HG02610 (cell line): ENCODE data around the gene EGLN3.

Source experiments
- ATAC-seq: cut with Tn5 transposase; IDR thresholded peaks from one replicate; pipeline ENCODE4 v1.9.1; 2021; ENCODE audit warnings: mild to moderate bottlenecking, moderate library complexity; ENCODE audit not compliant: unreplicated experiment

The EGLN3 gene

DNA sequence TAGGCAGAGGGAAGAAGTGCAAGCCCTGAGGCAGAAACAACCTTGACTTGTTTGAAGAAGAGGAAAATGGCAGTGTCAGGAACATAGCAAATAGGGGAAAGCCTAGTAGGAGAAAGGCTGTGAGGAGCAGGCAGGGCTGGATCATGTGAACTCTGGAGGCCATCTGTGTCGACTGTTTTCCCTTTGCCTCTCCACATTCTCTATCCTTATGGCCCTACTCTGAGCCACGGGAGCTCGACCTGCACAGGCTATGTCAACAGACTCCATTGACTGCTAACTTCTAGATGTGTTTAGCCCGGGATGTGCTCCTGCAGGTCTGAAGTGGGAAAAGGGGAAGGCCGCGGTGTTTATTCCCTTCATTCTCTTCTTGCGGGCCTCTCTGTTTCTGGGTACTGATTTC lies 35.2 kb downstream of the EGLN3 start:
- no peak for ATAC-seq

DNA sequence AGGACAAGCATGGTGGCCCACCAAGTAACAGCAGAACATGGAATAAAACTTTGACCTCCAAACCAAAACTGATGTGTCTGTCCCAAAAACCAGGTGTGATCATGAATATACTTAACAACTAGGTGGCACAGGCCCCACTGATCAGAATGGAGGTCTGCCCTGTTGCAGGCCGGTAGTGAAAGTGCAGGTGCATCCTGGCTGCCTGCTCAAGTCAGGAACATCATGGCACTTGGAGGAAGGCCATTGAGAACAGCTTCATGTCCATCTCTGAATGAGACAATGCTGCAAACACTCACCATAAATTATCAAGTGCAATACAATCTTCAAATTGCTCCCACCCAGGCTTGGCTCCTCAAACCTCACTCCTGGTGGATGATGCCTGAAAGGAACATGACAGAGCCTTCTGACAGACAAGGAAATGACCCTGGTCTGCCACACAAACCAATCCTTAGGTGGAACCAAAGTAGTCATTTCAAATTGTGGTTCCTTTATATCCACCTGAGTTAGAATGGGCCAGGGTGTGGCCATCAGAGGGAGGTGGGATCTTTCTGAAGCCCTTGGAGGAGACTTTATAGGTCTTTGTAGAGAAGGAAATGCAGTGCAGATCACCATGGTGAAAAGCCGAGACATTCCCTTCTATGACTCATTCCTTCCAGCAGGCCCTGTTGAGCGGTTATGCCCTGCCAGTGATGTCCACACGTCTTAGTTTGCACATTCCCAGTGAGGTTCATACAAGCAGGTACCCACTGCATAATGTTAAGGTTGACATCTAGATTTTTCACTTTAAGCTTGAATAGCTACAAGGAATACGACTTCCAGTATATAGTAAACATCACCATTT lies 36.0 kb downstream of the EGLN3 start:
- ATAC-seq = no peak

GRCh38 chr14:33911046-33911445 lies 39.8 kb downstream of the EGLN3 start:
- ATAC-seq = no peak

- ATAC-seq = no peak
These were observed 40.4 kb downstream of the EGLN3 start for GRCh38 chr14:33910435-33910834.

DNA sequence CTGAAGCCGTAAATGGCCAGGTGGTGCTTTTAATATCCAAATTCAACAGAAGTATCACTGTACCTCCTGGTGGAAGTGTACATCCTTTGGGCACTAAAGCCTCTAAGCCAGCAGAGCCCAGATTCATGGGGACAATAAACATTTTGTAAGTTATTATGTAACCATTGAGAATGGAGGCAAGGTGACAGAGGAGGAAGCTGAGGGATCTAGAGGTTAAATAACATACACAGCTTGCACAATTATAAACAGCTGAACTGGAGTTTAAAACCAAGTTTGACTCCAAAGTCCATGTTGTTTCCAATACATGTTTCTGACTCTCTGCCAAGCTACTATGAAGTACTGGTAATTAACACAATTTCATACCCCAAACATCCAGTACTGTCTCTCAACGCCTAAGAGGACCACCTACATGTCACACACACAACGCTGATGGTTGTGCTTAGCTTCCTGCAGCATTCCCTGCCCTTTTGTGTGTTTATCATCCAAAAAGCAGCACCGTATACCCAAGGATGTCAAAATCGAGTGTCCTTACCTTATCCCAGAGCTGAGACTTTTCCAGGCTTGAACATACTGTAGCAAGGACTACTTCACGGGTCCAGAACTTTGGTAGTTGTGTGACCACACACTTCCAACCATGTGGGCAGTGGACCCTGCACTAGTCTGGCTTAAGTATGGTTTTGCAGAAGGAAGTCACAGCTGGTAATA lies 41.3 kb downstream of the EGLN3 start:
- no peak for ATAC-seq

DNA sequence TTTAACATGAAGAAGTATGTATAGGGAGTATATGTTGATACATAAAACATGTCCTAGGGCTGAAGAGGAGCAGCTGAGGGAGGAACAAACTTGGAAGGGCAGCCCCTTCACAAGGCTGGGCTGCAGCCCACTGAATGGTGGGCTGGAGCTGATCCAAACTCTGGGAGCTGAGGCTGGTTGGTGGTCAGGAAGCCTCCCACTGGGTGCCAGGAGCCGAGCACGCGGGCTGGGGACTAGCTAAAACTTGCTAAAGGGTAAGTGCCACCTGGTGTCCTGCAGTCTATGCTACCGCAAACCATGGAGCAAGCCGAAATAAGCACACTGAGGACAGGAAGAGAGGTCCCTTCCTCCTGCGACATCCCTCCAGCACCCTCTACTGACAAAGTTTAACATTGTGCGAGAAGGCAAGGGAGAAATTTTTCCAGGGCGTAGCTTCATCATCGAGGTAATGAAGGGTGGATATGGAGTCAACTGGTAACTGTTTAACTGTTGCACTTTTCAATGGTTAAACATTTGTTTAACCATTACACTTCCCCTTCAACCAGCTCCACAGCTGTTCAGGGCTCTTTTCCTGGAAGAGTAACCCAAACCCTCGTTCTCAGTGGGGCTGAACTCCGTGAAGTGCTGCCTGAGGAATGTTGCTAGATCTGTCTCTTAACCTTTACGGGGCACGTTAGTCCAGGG lies 42.2 kb downstream of the EGLN3 start:
- no peak for ATAC-seq

GRCh38 chr14:33906968-33907367 lies 43.9 kb downstream of the EGLN3 start:
- no peak for ATAC-seq

- ATAC-seq = no peak
These were observed 46.3 kb downstream of the EGLN3 start for GRCh38 chr14:33904609-33905008.

- ATAC-seq = no peak
These were observed 47.5 kb downstream of the EGLN3 start for GRCh38 chr14:33903369-33903768.

- ATAC-seq = no peak
These were observed 48.5 kb downstream of the EGLN3 start for GRCh38 chr14:33902363-33902762.

- ATAC-seq = no peak
These were observed 49.3 kb downstream of the EGLN3 start for GRCh38 chr14:33901426-33902155.

DNA sequence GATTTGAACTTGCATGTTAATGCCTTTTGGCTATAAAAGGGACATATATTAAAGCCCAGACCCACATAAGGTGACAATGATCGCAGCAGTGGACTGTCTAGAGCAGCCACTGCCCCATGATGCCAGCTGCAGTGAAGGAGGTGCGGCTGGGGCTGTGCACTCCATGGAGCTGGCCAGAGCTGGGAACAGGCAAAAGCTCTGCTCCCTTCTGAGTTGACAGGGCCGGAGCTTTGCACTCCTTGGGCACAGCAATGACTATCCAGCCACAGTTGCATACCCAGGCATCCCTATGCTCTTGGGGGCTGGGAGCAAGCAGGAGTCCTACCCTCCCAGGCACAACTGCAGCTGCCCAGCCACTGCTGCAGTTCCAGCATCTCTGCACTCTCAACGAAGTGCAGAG lies 50.2 kb downstream of the EGLN3 start:
- ATAC-seq = no peak

DNA sequence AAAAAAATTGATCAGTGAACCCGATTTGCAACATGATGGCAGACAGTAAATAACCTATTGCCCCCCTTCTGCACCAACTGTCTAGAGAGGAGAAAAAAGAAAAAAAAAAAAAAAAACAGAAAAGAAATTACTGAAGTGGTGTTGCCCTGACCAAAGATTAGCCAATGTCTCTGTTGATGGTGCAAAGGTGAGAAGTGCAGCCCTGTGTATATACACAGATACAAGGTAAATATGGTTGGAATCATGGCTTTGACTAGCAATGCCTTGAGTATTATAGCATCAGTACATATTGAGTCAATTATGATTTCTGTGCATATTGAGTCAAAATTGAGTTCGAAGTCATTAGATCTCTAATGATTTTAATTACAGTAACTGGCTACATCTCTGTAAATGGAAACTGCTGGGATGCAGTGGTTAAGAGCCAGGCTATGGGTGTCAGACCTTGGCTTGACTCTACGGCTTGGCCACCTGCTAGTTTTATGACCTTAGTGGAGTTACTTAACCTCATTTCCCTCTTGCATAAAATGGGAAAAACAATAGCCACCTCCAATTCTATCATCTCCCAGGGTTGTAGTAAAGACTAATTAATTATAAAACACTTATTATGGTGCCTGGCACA lies 51.0 kb downstream of the EGLN3 start:
- ATAC-seq = no peak

- ATAC-seq = no peak
These were observed 52.9 kb downstream of the EGLN3 start for GRCh38 chr14:33897878-33898535.

DNA sequence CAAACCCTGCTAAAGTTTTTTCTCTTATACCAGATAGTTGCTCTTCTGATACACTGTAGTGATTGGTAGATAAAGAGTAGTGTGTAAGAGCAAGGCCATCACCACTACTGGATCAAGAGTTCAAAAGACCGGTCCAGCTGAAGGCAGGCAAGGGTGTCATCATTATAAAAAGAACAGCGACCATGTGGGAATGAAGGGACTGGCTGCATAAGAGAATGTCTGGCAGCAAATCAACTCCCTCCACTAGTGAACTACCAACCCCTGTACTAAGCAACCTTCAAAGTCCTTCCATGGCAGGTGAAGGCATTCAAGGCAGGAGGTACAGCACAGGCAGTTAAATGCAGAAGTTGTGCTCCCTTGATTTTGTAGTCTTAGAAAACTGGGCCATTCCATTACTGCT lies 53.5 kb downstream of the EGLN3 start:
- ATAC-seq = no peak

DNA sequence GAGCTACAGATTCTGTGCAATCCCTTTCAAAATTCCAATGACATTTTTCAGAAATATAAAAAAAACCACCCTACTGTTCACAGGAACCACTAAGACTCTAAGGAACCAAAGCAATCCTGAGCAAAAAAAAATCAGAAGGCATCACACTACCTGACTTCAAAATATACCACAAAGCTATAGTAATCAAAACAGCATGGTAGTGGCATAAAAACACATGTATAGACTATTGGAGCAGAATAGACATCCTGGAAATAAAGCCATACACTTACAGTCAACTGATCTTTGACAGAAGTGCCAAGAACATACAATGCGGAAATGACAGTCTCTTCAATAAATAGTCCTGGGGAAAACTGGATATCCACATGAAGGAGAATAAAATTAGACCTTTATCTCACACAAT lies 56.5 kb downstream of the EGLN3 start:
- no peak for ATAC-seq

- ATAC-seq = no peak
These were observed 59.2 kb downstream of the EGLN3 start for GRCh38 chr14:33891700-33892099.

GRCh38 chr14:33884916-33885315 lies 66.0 kb downstream of the EGLN3 start:
- ATAC-seq = no peak

DNA sequence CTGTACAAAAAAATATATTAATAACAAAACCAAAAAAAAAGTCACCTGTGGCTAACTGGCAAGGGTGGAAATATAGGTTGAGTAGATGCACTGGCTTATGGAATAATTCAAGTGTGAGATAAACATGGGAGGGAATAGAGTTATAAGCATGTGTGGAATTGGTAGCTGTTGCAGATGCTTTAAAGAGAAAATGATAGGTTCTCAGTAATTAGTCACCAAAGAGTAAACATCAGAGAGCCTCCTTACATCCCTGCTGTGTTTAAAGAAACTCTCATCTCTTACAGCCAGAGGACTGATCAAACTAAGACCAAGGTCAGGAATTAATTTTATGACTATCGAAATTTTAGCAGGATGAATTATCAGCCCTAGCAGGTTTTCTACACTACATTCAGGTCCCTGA lies 70.5 kb downstream of the EGLN3 start:
- ATAC-seq = no peak

- ATAC-seq = no peak
These were observed 71.1 kb downstream of the EGLN3 start for GRCh38 chr14:33879684-33880286.
